C4-2B (cell line): Measurements from ENCODE around the gene H1-8.
"Not testable (repeated sequence)": the region's sequence is repeated elsewhere in the genome, so short reads cannot be mapped to it uniquely, and the experiment has no call there.

Experiments used
- H3K27ac ChIP-seq: fragments of 450-650 bp; 2 replicates; pipeline ENCODE4 v1.5.1; 2017
- ZFX ChIP-seq: fragments of 450-650 bp; IDR thresholded peaks from 2 replicates; pipeline ENCODE4 v1.6.1; 2017
- TF ChIP-seq, protein P1 (sequence below): fragments of 450-650 bp; conservative IDR thresholded peaks from 2 replicates; pipeline ENCODE4 v1.5.1; 2017; ENCODE audit warnings: mild to moderate bottlenecking

The H1-8 gene

DNA sequence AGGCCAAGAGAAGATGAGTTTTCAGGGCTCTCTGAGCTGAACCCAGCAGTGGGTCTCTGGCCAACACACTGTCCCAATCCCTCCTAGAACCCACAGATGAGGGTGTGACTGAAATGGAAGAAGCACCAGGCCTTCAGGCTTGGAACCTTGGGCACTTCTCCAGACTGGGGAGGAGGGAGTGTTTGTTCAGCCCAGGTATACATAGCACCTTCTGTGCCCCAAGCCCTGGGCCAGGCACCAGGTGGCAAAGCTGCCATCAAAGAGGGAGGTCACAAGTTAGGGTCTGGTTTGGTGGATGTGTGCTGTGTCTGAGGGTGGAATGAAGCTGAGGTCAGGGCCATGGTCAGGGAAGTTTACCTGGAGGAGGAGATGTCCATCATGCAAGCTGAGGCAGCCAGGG, 30.4 kb upstream of the H1-8 start:
- TF ChIP-seq, protein P1, sequence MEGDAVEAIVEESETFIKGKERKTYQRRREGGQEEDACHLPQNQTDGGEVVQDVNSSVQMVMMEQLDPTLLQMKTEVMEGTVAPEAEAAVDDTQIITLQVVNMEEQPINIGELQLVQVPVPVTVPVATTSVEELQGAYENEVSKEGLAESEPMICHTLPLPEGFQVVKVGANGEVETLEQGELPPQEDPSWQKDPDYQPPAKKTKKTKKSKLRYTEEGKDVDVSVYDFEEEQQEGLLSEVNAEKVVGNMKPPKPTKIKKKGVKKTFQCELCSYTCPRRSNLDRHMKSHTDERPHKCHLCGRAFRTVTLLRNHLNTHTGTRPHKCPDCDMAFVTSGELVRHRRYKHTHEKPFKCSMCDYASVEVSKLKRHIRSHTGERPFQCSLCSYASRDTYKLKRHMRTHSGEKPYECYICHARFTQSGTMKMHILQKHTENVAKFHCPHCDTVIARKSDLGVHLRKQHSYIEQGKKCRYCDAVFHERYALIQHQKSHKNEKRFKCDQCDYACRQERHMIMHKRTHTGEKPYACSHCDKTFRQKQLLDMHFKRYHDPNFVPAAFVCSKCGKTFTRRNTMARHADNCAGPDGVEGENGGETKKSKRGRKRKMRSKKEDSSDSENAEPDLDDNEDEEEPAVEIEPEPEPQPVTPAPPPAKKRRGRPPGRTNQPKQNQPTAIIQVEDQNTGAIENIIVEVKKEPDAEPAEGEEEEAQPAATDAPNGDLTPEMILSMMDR, result no peak
- no peak for TF ChIP-seq ZFX
- H3K27ac ChIP-seq, result no peak overlapping the region

DNA sequence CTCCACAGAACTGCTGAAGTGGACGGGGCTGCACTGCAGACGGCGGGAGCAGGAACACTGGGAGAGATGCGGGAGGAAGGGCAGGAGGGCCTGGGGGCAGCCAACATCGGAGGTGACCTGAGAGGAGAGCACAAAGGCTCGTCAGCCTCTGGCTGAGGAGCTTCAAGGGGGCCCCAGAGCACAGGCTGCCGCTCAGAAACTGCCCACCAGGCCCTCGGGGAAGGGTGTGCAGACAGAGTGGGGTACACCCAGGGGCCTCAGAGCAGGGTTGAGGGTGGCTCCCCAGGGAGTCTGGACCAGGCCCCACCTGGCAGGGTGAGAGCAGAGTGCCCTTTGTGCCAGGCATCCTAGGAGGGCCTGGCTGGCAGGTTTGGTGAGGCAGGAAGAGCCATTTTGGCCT, 29.3 kb upstream of the H1-8 start:
- TF ChIP-seq, protein P1, result no peak
- no peak for TF ChIP-seq ZFX
- H3K27ac ChIP-seq, result no peak overlapping the region

DNA sequence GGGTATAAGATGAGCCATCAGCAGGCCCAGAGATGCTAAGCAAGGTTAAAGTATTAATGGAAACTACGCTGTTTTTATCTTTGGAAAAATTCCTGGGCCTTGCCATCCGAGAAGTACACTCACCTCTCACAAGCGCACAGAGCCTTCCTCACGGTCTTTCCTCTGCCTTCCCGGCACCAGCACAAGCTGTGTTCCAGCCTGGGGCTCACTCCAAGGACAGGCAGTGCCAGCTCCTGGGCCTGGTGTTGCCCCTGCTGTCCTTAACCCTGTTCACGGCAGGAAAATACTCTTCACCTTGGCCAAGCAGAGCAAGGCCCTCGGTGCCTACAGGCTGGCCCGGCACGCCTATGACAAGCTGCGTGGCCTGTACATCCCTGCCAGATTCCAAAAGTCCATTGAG, 28.9 kb upstream of the H1-8 start:
- no peak overlapping the region for H3K27ac ChIP-seq
- no peak for TF ChIP-seq ZFX
- TF ChIP-seq, protein P1, result no peak

DNA sequence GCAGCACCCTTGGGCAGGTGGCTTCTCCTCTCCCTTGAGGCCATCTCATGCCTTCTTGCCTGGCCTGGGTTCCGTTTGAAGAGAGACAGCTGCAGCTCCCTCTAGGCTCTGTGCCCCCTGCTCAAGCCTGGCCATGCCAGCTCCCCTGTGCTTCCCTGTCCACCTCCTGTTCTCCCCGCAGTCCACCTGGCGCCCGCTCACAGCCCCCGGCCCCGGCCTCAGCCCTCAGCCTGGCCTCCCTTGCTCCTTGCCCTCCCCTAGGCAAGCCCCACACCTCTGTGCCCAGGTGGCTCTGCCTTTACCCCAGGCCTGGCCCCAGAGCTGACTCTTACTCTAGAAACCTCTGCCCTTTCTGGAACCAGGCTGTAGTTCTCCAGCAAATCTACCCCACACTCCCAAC, 28.4 kb upstream of the H1-8 start:
- TF ChIP-seq, protein P1, result no peak
- TF ChIP-seq ZFX, result no peak

DNA sequence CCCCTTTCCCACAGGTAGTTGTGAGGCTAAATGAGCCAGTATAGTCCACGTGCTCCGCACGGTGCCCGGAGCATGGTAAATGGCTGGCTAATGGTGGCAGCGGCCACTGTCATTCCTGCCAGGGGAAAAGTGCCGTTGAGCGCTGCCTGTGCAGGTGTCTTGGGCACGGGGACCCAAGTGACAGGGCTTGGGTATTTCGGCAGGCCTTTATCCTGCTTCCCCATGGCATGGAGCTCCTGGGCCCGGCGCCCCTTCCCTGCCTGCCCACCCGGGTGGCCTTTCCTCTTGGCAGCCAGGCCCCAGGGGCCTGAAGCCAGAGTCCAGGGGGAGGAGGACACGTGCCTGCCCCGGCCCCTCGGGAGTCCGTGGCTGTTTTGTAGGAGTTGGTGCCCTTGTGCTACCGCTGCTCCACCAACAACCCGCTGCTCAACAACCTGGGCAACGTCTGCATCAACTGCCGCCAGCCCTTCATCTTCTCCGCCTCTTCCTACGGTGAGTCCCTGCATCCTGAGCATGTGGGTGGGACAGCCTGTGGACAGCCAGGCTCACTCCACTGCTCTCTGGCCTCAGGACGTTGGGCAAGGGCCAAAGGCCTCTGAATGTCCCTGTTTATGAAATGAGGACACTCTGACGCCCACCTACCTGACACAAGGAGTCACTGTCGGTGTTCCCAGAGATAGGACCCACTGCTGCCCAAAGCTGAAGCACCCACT, 27.7 kb upstream of the H1-8 start:
- H3K27ac ChIP-seq, result not testable (repeated sequence)

More for the DNA sequence above, 28.4 kb upstream of the H1-8 start:
- H3K27ac ChIP-seq, result no peak overlapping the region

DNA sequence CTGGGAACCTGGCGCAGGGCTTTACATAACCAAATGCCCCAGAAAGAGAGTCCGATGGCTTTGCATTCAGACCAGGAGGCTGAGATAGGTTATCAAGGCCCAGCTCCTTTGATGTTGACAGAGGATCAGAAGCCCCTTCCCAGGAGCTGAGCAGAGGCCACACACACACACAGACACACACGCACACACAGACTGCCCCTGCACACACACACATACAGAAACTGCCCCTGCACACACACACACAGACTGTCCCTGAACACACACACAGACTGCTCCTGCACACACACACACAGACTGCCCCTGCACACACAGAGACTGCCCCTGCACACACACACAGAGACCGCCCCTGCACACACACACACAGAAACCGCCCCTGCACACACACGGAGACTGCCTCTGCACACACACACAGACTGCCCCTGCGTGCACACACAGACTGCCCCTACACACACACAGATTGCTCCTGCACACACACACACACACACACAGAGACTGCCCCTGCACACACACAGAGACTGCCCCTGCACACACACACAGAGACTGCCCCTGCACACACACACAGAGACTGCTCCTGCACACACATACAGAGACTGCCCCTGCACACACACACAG, 27.0 kb upstream of the H1-8 start:
- not testable (repeated sequence) for H3K27ac ChIP-seq

DNA sequence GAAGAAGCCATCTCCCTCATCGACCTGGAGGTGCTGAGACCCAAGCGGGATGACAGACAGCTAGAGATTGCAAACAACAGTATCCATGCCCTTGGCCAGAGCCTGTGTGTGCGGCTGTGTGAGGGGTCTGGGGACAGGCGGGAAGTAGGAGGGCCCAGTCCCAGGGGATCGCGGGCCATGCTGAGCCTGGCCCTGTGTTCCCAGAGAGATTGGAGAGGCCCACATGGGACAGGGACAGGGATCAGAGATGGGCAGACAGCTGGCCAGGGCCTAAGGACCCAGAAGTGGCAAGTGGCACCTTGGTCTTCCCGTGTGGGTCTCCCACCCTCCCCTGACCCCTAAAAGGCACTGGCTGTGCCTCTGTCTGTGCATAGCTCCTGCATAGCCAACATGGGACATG, 25.5 kb upstream of the H1-8 start:
- no peak for TF ChIP-seq ZFX
- TF ChIP-seq, protein P1, result no peak
- H3K27ac ChIP-seq, result no peak overlapping the region

DNA sequence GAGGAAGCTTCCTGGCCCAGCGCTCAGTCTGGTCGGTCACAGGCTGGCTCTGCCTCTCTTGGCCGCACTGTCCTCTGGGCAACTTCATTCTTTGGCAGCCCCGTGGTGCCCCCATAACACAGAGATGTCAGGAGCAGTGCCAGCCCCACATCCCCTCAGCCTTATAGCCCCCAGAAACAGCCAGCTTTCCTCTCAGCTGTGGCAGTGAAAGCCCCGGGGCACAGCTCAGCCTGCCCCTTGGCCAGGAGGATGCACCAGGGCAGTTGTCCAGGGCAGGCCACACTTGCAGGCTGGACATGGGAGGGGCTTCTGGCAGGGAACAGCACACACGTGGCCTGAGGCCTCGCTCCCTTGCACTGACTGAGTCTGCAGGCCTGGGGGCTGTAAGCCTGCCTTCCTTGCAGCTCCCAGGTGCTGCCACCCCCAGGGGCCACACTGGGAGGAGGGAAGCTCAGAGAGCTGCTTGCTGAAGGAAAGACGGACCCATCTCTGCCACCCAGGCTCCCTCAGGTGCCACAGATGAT, 24.9 kb upstream of the H1-8 start:
- TF ChIP-seq, protein P1, result no peak
- TF ChIP-seq ZFX, result no peak
- no peak overlapping the region for H3K27ac ChIP-seq
